Endothelial cell of umbilical vein (primary cell): ENCODE measurements around the gene CDK12. TPM values are rescaled to one million over a fixed set of nuclear protein-coding genes. Genes with fewer than 3 reads are reported as not detected.

Experiments
- BruUV-seq: library from RNA; stranded (reverse); fragments of 400-500 nt; replicated peaks from 2 replicates; lab custom pipeline; 2021; lab: Mats Ljungman, UMichigan
- CTCF ChIA-PET: fragments of 300-600, 350-600 bp; sonication (Branson Sonifier 250); formaldehyde crosslinking; loops from one replicate; lab custom pipeline; 2021; ENCODE audit warnings: antibody characterized with exemption, inconsistent platforms; lab: Charles Lee
- POLR2A ChIA-PET: fragments of 300-600, 350-600 bp; sonication (Branson Sonifier 250); formaldehyde crosslinking; loops from one replicate; lab custom pipeline; 2021; ENCODE audit warnings: antibody characterized with exemption, inconsistent platforms; lab: Charles Lee
- DNase-seq: peaks from one replicate; pipeline ENCODE4 v3.0.0-alpha.2; 2011; ENCODE audit warnings: low read depth, low spot score
- FAIRE-seq: peaks from 2 replicates; lab custom pipeline; 2011; peaks lifted over from hg19 to GRCh38; lab: Jason Lieb, UNC
- H2AFZ ChIP-seq: 2 replicates; pipeline ENCODE4 v1.6.0; 2012; ENCODE audit warnings: low read depth, low read length, control low read depth, inconsistent platforms
- H3K27ac ChIP-seq: 2 replicates; pipeline ENCODE4 v1.5.1; 2011; ENCODE audit warnings: low read depth, mild to moderate bottlenecking, control low read depth, low read length, moderate library complexity; ENCODE audit not compliant: insufficient read depth
- H3K27me3 ChIP-seq, 2 experiments: 2 replicates each; pipeline versions ENCODE4 v1.6.0 to v1.6.1; 2011; ENCODE audit warnings: low read length in 2 of 2, mixed read lengths in 1 of 2; ENCODE audit not compliant: control insufficient read depth in 2 of 2, insufficient read depth in 2 of 2
- H3K36me3 ChIP-seq, 2 experiments: 2 replicates in 1 of 2; 3 replicates in 1 of 2; pipeline ENCODE4 v1.5.1; 2011; ENCODE audit warnings: low read length in 2 of 2, mild to moderate bottlenecking in 1 of 2, moderate library complexity in 1 of 2; ENCODE audit not compliant: control insufficient read depth in 2 of 2, insufficient read depth in 2 of 2; ENCODE audit errors: extremely low read depth in 1 of 2
- H3K4me1 ChIP-seq: 3 replicates; pipeline ENCODE4 v1.5.1; 2011; ENCODE audit warnings: mild to moderate bottlenecking, low read length; ENCODE audit not compliant: control insufficient read depth, insufficient read depth; ENCODE audit errors: extremely low read depth
- H3K4me2 ChIP-seq: 2 replicates; pipeline ENCODE4 v1.6.1; 2011; ENCODE audit warnings: low read length, control low read depth, mixed read lengths; ENCODE audit not compliant: insufficient read depth
- H3K4me3 ChIP-seq, 3 experiments: fragments of 200-600 bp in 1 of 3; sonication (generic), shearing (Covaris generic) in 1 of 3; replicated peaks in 1 of 3; 2 replicates each; pipeline ENCODE4 v1.5.1; 2011 to 2016; ENCODE audit warnings: control low read depth in 3 of 3, low read length in 3 of 3, mild to moderate bottlenecking in 2 of 3, inconsistent platforms in 1 of 3, low read depth in 1 of 3, moderate library complexity in 1 of 3; ENCODE audit not compliant: insufficient read depth in 1 of 3
- H3K79me2 ChIP-seq: 2 replicates; pipeline ENCODE4 v1.6.0; 2012; ENCODE audit warnings: low read length, inconsistent platforms; ENCODE audit not compliant: control insufficient read depth, insufficient read depth
- H3K9ac ChIP-seq: replicated peaks from 2 replicates; pipeline ENCODE3; 2011; ENCODE audit warnings: low read length, control low read depth; ENCODE audit not compliant: insufficient read depth; ENCODE audit errors: extremely low read depth
- H3K9me1 ChIP-seq: replicated peaks from 3 replicates; pipeline ENCODE4 v1.6.0; 2011; ENCODE audit warnings: mild to moderate bottlenecking, low read length; ENCODE audit not compliant: control insufficient read depth, insufficient read depth; ENCODE audit errors: extremely low read depth
- H3K9me3 ChIP-seq: replicated peaks from 2 replicates; pipeline ENCODE4 v1.5.1; 2012; ENCODE audit warnings: low read length, inconsistent platforms; ENCODE audit not compliant: control insufficient read depth, insufficient read depth
- H4K20me1 ChIP-seq: replicated peaks from 2 replicates; pipeline ENCODE3; 2011; ENCODE audit warnings: mild to moderate bottlenecking, low read length; ENCODE audit not compliant: control insufficient read depth, insufficient read depth; ENCODE audit errors: extremely low read depth
- CTCF ChIP-seq, 2 donors: IDR thresholded peaks; 1 replicate in 1 of 2; 2 replicates in 1 of 2; pipeline ENCODE4 v1.5.1; 2011; ENCODE audit warnings: low read length in 2 of 2, mild to moderate bottlenecking in 2 of 2, moderate library complexity in 2 of 2, control low read depth in 1 of 2, inconsistent platforms in 1 of 2, low read depth in 1 of 2; ENCODE audit not compliant: insufficient read depth in 1 of 2; ENCODE audit errors: extremely low read depth in 1 of 2
- EZH2 ChIP-seq: IDR thresholded peaks from 2 replicates; pipeline ENCODE4 v1.6.1; 2012; ENCODE audit warnings: borderline replicate concordance, low read depth, mild to moderate bottlenecking, moderate library complexity, low read length, inconsistent platforms; ENCODE audit not compliant: severe bottlenecking
- FOS ChIP-seq: IDR thresholded peaks from 2 replicates; pipeline ENCODE4 v1.6.1; 2011; ENCODE audit warnings: mild to moderate bottlenecking, low read length, moderate library complexity, borderline replicate concordance; ENCODE audit not compliant: insufficient read depth
- GATA2 ChIP-seq: IDR thresholded peaks from 2 replicates; pipeline ENCODE4 v1.7.0; 2011; ENCODE audit warnings: low read depth, mild to moderate bottlenecking, moderate library complexity, mixed read lengths, low read length; ENCODE audit not compliant: insufficient read length, insufficient read depth
- JUN ChIP-seq: IDR thresholded peaks from 2 replicates; pipeline ENCODE4 v1.6.1; 2011; ENCODE audit warnings: borderline replicate concordance, low read depth; ENCODE audit not compliant: insufficient read length, insufficient read depth
- MAX ChIP-seq: IDR thresholded peaks from 2 replicates; pipeline ENCODE4 v1.6.1; 2011; ENCODE audit not compliant: insufficient read depth, insufficient read length
- MYC ChIP-seq: IDR thresholded peaks from one replicate; pipeline ENCODE4 v1.6.1; 2011; ENCODE audit warnings: mild to moderate bottlenecking, low read depth, low read length
- POLR2A ChIP-seq: IDR thresholded peaks from 2 replicates; pipeline ENCODE4 v1.6.1; 2012; ENCODE audit warnings: low read depth, mild to moderate bottlenecking, control low read depth, low read length
- POLR2AphosphoS5 ChIP-seq: IDR thresholded peaks from 2 replicates; pipeline ENCODE4 v1.6.1; 2012; ENCODE audit warnings: low read depth, mild to moderate bottlenecking, control low read depth, low read length, moderate library complexity; ENCODE audit not compliant: insufficient read depth
- dilution Hi-C: fragments of 300-500 bp; cut with MboI; formaldehyde crosslinking; loops from one replicate; pipeline ENCODE4 v1.15.0; 2019; ENCODE audit warnings: low sequenced_read_pairs; ENCODE audit not compliant: extremely low pct_ligation_motif_present
- intact Hi-C: fragments of 100-400 bp; cut with micrococcal nuclease; formaldehyde crosslinking; loops from one replicate; pipeline ENCODE4 v1.10.0; 2022
- polyA plus RNA-seq, 4 experiments: library from polyadenylated mRNA; depleted of rRNA in 3 of 4; stranded (reverse) in 3 of 4; unstranded in 1 of 4; fragments of >200 nt; gene quantifications; 2 replicates each; pipeline versions ENCODE4 v1.2.1 to v1.2.3, GENCODE V29; 2011 to 2012; ENCODE audit warnings: missing spikeins in 1 of 4
- total RNA-seq: library from RNA; stranded (reverse); gene quantifications from 2 replicates; pipeline ENCODE4 v1.2.3, GENCODE V29; 2021

Gene CDK12
- total and polyA plus RNA-seq, 2 donors (not counting 3 experiments of a cell fraction or from before 2014, with no cell fraction given), result 14.2 to 55.4 TPM

- FAIRE-seq (no peak), DNase-seq (no peak)
- Histone ChIP-seq H3K36me3 (no peaks in the 10 kb centered on the region), H3K9me3 (no peaks in the 10 kb centered on the region), H3K9ac (no peak overlapping the region), H4K20me1 (no peaks in the 10 kb centered on the region), H3K79me2 (no peaks in the 10 kb centered on the region), H3K4me3 (no peak overlapping the region), H3K27ac (no peak overlapping the region), H3K4me1 (peaks cover 3% of the 10 kb centered on the region), H2AFZ (no peak overlapping the region), H3K4me2 (no peak overlapping the region), H3K27me3 (peaks cover 8 to 10% of the 10 kb centered on the region in 2 experiments), H3K9me1 (no peaks in the 10 kb centered on the region)
- dilution Hi-C loops (no loop called here), intact Hi-C loops (no loop called here)
- TF ChIP-seq FOS (no peak), POLR2AphosphoS5 (no peak), MYC (no peak), JUN (no peak), GATA2 (no peak), POLR2A (no peak), MAX (no peak), CTCF (IDR thresholded peaks at IDR 0.05; ENCODE audit: extremely low read depth in 1 of 2, insufficient read depth in 1 of 2, low read depth in 1 of 2, low read length in 2 of 2) (no peak), EZH2 (no peak)
- no TSS peak for BruUV-seq
- POLR2A ChIA-PET, result no interaction called here
- CTCF ChIA-PET, result interaction anchor here (1.1 kb wide), 1 partner anchor 42 kb away, joined by 5 read pairs; no protein-coding TSS in a partner anchor
Measured at GRCh38 chr17:39581071-39581758, 119.9 kb downstream of the CDK12 start.
